Diencephalon (tissue), 1 donor: ENCODE data around the gene MAP1LC3A. TPM values are rescaled to one million over a fixed set of nuclear protein-coding genes. Genes with fewer than 3 reads are reported as not detected.

Experiments
- small RNA-seq: library from RNA; depleted of rRNA; stranded (forward); fragments of <200 nt; gene quantifications from one replicate; pipeline ENCODE3, GENCODE V24; 2014
- total RNA-seq: library from RNA; depleted of rRNA; stranded (reverse); fragments of >200 nt; gene quantifications from one replicate; pipeline ENCODE4 v1.2.3, GENCODE V29; 2014

The MAP1LC3A gene
- total RNA-seq: 64.6 TPM

GRCh38 chr20:34558320-34559218 is at the start of gene MAP1LC3A:
Gene MAP1LC3A (plus strand): TSS chr20:34558718. CDS start chr20:34558869, 151 bp downstream.

GRCh38 chr20:34516247-34517113 is 42.0 kb upstream of the MAP1LC3A start, which contains the start of gene DYNLRB1:
Gene DYNLRB1 (plus strand): TSS chr20:34516422. CDS start chr20:34516459, 37 bp downstream.

Small RNAs within 50 kb of the gene (small RNA-seq; reads per million reads assigned to genes)
- gene RF00019: not detected

Other genes starting within 250 kb of the MAP1LC3A start
- 69.7 TPM for gene ITCH, start 195.4 kb upstream of the MAP1LC3A start, total RNA-seq
- 59.5 TPM for gene DYNLRB1, start 42.3 kb upstream of the MAP1LC3A start, total RNA-seq
- gene PIGU, start 118.4 kb downstream of the MAP1LC3A start, total RNA-seq: 22.8 TPM
- gene TP53INP2, start 145.6 kb downstream of the MAP1LC3A start, total RNA-seq: 8.5 TPM